Measurements from ENCODE around the gene SP9.

DNA sequence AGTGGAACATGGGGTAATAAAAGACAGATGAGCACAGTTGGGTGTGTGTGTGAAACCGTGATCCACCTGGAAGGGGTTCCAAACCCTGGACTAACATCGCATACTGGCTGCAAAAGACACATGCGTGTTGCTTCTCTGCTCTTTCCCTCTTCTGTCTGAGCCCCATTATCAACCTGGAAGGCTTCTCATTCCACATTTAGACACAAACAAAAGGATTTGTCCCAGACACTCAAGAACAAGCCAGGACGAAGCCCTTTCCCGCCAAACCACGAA lies 7.0 kb upstream of the SP9 start:
- TF ChIP-seq EZH2 (IDR thresholded peaks at IDR 0.05) (no peak), POLR2AphosphoS5 (IDR thresholded peaks at IDR 0.05; ENCODE audit: borderline replicate concordance, low read depth, low read length) (no peak)

Data from SK-N-MC (cell line).